Measurements from ENCODE around the gene KLHDC7A. TPM values are rescaled to one million over a fixed set of nuclear protein-coding genes. Genes with fewer than 3 reads are reported as not detected.

The KLHDC7A gene
- total RNA-seq = not detected in 2 replicates

DNA sequence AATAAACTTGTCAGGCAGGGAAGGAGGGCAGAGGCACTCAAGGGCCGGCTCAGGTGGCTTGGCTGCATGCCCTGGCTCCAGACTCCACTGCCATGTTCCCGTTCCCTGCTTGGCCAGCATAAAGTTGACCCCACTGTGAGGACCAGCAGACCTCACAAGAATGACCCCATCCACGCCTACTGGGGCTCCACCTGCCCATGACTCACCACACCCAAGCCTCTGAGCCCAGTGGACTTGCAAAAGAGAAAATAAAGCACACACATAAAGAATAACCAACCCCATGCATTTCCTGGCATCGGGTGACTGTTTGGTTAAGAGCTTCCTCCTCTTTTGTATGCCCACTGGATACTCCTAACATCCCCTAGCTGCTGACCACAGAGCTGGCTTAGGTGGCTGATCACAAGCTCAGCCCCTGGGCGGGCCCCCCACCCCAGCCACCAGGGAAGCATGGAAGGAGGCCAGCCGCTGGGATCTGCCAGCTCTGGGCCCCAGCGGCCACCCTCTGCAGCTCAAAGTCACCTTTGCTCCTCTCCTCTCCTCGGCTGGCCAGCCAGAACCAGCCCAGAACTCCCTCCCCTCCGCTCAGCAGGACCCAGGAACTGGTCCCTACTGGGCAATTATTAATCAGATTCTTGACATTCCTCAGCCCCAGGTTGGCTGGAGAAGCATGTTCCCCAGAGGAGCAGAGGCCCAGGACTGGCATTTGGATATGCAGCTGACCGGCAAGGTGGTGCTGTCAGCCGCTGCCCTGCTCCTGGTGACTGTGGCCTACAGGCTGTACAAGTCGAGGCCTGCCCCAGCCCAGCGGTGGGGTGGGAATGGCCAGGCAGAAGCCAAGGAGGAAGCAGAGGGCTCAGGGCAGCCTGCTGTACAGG is at the start of gene KLHDC7A:
Gene KLHDC7A (plus strand): TSS at position 616 of the 875 bp plus-strand sequence. CDS start 52 bp downstream, at position 668.

Other genes with a start within 250 kb of the KLHDC7A start
- not detected in 2 replicates for gene PAX7, start 149.9 kb downstream of the KLHDC7A start, total RNA-seq